OCI-LY3 (cell line): ENCODE results near the gene NUTM2G.
"Not testable (repeated sequence)": the region's sequence is repeated elsewhere in the genome, so short reads cannot be mapped to it uniquely, and the experiment has no call there.

ENCODE experiments used
- H2AFZ ChIP-seq: fragments of 200-600, 300-600 bp; shearing (Covaris generic); 2 replicates; pipeline ENCODE4 v1.6.0; 2014; ENCODE audit warnings: antibody characterized with exemption, low read depth, low read length
- H3K27ac ChIP-seq: fragments of 200-600, 300-600 bp; sonication (generic); 2 replicates; pipeline ENCODE4 v1.5.1; 2014; ENCODE audit warnings: mild to moderate bottlenecking, low read length, moderate library complexity, mixed read lengths
- H3K27me3 ChIP-seq: fragments of 200-600, 300-600 bp; sonication (generic); 2 replicates; pipeline ENCODE4 v1.6.1; 2014; ENCODE audit warnings: low read depth, low read length, mixed read lengths
- H3K36me3 ChIP-seq: fragments of 200-600, 300-600 bp; sonication (generic); replicated peaks from 2 replicates; pipeline ENCODE3; 2014; ENCODE audit warnings: low read depth, low read length, mixed read lengths
- H3K4me1 ChIP-seq: fragments of 300-600, 200-600 bp; sonication (generic); 2 replicates; pipeline ENCODE4 v1.6.1; 2014; ENCODE audit warnings: low read length, mixed read lengths
- H3K4me2 ChIP-seq: fragments of 200-600, 300-600 bp; sonication (generic); 2 replicates; pipeline ENCODE4 v1.6.1; 2014; ENCODE audit warnings: low read length, mixed read lengths
- H3K4me3 ChIP-seq: fragments of 300-600, 200-600 bp; sonication (generic); 2 replicates; pipeline ENCODE4 v1.5.1; 2014; ENCODE audit warnings: antibody characterized with exemption, mild to moderate bottlenecking, low read length, moderate library complexity
- H3K79me2 ChIP-seq: fragments of 300-600, 200-600 bp; shearing (Covaris generic); 2 replicates; pipeline ENCODE4 v1.6.1; 2014; ENCODE audit warnings: mild to moderate bottlenecking, low read length, mixed read lengths
- H3K9ac ChIP-seq: fragments of 300-600, 200-600 bp; shearing (Covaris generic); 2 replicates; pipeline ENCODE4 v1.6.0; 2014; ENCODE audit warnings: mild to moderate bottlenecking, low read length, moderate library complexity
- H3K9me3 ChIP-seq: fragments of 200-600, 300-600 bp; shearing (Covaris generic); 2 replicates; pipeline ENCODE4 v1.6.1; 2014; ENCODE audit warnings: low read length, mixed read lengths; ENCODE audit not compliant: insufficient read depth
- H4K20me1 ChIP-seq: fragments of 200-600, 300-600 bp; sonication (generic); 2 replicates; pipeline ENCODE4 v1.6.1; 2016; ENCODE audit warnings: low read length, mixed read lengths; ENCODE audit not compliant: insufficient read depth
- EZH2phosphoT487 ChIP-seq: fragments of 200-600 bp; shearing (Covaris generic); IDR thresholded peaks from 2 replicates; pipeline ENCODE4 v1.6.1; 2018; ENCODE audit warnings: antibody characterized with exemption, mixed run types, low read depth
- TF ChIP-seq, protein P1 (sequence below): fragments of 200-600, 300-600 bp; sonication (generic); IDR thresholded peaks from 2 replicates; pipeline ENCODE4 v1.5.1; 2014; ENCODE audit warnings: antibody characterized with exemption, low read length, low read depth

The NUTM2G gene, protein sequence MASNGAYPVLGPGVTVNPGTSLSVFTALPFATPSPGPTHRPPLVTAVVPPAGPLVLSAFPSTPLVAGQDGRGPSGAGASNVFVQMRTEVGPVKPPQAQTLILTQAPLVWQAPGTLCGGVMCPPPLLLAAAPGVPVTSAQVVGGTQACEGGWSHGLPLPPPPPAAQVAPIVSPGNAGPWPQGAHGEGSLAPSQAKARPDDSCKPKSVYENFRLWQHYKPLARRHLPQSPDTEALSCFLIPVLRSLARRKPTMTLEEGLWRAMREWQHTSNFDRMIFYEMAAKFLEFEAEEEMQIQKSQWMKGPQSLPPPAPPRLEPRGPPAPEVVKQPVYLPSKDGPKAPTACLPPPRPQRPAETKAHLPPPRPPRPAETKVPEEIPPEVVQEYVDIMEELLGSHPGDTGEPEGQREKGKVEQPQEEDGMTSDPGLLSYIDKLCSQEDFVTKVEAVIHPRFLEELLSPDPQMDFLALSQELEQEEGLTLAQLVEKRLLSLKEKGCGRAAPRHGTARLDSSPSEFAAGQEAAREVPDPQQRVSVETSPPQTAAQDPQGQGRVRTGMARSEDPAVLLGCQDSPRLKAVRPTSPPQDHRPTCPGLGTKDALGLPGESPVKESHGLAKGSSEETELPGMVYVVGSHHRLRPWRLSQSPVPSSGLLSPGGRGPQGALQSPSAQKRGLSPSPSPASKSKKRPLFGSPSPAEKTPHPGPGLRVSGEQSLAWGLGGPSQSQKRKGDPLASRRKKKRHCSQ

DNA sequence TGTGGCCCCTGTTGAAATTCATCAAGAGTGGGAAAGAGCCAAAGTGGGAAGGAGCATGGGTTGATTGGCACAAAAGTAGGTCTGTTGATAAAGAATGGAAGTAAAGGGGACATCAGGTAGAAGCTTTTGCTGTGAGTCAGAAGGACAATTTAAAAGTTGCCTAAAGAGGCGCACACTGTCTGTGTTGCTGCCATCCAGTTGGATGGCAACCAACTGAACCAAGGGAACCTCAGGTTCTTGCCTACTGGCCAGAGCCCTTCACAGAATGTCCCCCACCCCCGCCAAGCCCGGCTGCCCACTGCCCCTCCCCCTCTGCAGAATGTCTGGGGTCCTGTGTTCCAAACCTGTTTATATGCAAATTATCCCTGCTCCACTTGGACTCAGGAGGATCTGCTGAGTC, at the start of gene NUTM2G:
Gene NUTM2G, plus strand, starts transcription at position 301 of the 400 bp plus-strand sequence. CDS start 182 bp downstream, outside the sequence.
- not testable (repeated sequence) for H3K4me2 ChIP-seq, H3K27ac ChIP-seq, H3K36me3 ChIP-seq, H3K9ac ChIP-seq, H3K9me3 ChIP-seq, H3K27me3 ChIP-seq, H4K20me1 ChIP-seq, H3K4me3 ChIP-seq, H3K4me1 ChIP-seq, H2AFZ ChIP-seq, H3K79me2 ChIP-seq

DNA sequence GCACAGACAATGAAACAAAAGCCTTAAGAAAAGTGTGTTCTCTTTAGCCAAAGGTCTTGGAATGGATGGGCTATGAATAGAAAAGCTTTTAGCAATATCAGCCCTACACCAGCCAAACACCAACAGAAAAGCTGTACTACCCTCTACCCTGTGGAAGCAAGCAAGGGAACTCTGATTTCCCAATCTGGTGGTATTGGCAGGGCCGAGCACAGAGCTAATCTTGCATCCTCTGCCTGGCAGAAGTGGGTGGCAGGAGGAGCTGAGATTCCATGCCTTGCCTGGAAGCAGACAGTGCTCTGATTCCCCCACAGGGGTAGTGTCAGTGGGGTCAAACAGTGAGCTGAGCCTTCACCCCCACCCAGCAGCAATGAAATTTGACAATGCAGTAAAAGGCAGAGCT, 44.7 kb upstream of the NUTM2G start:
- Histone ChIP-seq H3K27ac (no peak overlapping the region), H3K79me2 (no peaks in the 10 kb centered on the region), H3K9ac (no peak overlapping the region), H3K4me1 (peaks cover 6% of the 10 kb centered on the region), H3K36me3 (no peaks in the 10 kb centered on the region), H3K4me3 (no peak overlapping the region), H3K9me3 (no peaks in the 10 kb centered on the region), H2AFZ (no peak overlapping the region), H3K4me2 (no peak overlapping the region), H3K27me3 (no peaks in the 10 kb centered on the region), H4K20me1 (no peaks in the 10 kb centered on the region)
- TF ChIP-seq, protein P1, sequence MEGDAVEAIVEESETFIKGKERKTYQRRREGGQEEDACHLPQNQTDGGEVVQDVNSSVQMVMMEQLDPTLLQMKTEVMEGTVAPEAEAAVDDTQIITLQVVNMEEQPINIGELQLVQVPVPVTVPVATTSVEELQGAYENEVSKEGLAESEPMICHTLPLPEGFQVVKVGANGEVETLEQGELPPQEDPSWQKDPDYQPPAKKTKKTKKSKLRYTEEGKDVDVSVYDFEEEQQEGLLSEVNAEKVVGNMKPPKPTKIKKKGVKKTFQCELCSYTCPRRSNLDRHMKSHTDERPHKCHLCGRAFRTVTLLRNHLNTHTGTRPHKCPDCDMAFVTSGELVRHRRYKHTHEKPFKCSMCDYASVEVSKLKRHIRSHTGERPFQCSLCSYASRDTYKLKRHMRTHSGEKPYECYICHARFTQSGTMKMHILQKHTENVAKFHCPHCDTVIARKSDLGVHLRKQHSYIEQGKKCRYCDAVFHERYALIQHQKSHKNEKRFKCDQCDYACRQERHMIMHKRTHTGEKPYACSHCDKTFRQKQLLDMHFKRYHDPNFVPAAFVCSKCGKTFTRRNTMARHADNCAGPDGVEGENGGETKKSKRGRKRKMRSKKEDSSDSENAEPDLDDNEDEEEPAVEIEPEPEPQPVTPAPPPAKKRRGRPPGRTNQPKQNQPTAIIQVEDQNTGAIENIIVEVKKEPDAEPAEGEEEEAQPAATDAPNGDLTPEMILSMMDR: no peak

DNA sequence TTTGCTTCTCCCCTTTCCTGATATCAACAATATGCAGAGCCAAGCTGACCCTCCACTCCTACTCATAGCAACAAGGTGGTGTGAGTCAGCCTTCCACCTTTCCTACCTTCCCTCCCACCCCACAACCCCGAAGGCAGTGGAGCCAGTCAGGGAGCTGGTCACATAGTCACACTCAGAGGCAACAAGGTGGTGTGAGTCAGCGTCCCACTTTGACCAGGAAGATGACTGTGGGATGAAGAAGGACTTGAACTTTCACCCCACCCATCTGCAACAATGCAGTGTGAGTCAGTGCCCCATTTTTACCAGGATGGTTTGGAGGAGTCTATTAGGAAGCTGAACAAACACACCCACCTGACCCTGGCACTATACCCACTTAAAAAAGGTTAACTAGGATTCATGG, 44.2 kb upstream of the NUTM2G start:
- no peaks in the 10 kb centered on the region for H3K27me3 ChIP-seq
- H3K79me2 ChIP-seq: no peaks in the 10 kb centered on the region
- no peak overlapping the region for H3K4me2 ChIP-seq
- TF ChIP-seq, protein P1: no peak
- no peak for TF ChIP-seq EZH2phosphoT487
- H3K36me3 ChIP-seq: no peaks in the 10 kb centered on the region
- peaks cover 6% of the 10 kb centered on the region for H3K4me1 ChIP-seq
- no peak overlapping the region for H3K4me3 ChIP-seq
- H3K9ac ChIP-seq: no peak overlapping the region
- no peak overlapping the region for H2AFZ ChIP-seq
- H4K20me1 ChIP-seq: no peaks in the 10 kb centered on the region
- H3K27ac ChIP-seq: no peak overlapping the region
- H3K9me3 ChIP-seq: no peaks in the 10 kb centered on the region

DNA sequence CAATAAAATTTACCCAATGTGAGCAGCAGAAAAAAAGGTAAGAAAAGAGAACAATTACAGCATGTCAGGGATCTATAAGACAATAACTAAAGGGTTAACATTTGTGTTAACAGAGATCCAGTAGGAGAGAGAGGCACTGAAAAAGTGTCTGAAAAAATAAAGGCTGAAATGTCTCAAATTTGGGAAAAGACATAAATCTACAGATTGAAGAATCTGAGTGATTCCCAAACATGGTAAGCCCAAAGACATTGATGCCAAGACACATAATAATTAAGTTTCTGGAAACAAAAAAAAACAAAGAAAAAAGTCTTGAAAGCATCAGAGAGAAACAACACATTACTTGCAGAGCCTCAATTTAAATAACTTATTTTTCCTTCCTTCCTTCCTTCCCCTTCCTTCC, 43.2 kb upstream of the NUTM2G start:
- H3K9me3 ChIP-seq: no peaks in the 10 kb centered on the region
- H3K36me3 ChIP-seq: no peaks in the 10 kb centered on the region
- H3K4me2 ChIP-seq: no peak overlapping the region
- H3K4me3 ChIP-seq: no peak overlapping the region
- H3K79me2 ChIP-seq: no peaks in the 10 kb centered on the region
- peaks cover 6% of the 10 kb centered on the region for H3K4me1 ChIP-seq
- no peaks in the 10 kb centered on the region for H4K20me1 ChIP-seq
- H3K9ac ChIP-seq: no peak overlapping the region
- TF ChIP-seq EZH2phosphoT487: no peak
- TF ChIP-seq, protein P1: no peak
- H2AFZ ChIP-seq: no peak overlapping the region
- H3K27me3 ChIP-seq: no peaks in the 10 kb centered on the region
- H3K27ac ChIP-seq: no peak overlapping the region
